ENCODE data around the gene DPYSL5.

Gene DPYSL5

DNA sequence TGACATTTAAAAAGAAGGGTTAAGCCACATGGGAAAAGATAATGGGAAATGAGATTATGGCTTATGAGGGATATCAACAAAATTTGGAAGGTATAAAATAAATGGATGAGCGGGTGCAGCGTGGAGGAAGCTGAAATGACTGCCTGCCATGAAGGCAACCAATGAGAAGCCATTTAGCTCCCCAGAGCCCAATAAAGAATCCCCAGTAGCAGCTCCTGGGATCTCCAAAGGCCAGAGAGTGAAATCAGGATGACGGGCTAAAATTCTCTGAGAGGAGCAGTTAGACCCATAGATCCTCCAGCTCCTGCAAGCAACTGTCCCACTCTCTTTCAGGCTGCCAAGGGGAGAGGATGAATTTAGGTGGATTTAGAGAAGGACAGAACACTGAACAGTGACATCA lies 109.6 kb downstream of the DPYSL5 start:
- H3K9me3 ChIP-seq (ENCODE audit: low read length), result no peaks in the 10 kb centered on the region
- no peaks in the 10 kb centered on the region for H3K36me3 ChIP-seq (ENCODE audit: insufficient read depth, low read length)
- no peaks in the 10 kb centered on the region for H3K27me3 ChIP-seq (ENCODE audit: control insufficient read depth in 1 of 2, insufficient read depth in 2 of 2, low read length in 2 of 2)
- no peak overlapping the region for H3K9ac ChIP-seq (ENCODE audit: low read length)
- no peak overlapping the region for H3K4me3 ChIP-seq (ENCODE audit: low read depth in 1 of 2, low read length in 2 of 2)
- peaks cover 6% of the 10 kb centered on the region for H3K4me1 ChIP-seq (ENCODE audit: insufficient read depth, low read length)
- H3K27ac ChIP-seq (ENCODE audit: low read depth, low read length), result no peak overlapping the region

GRCh38 chr2:26959331-26959730 lies 111.4 kb downstream of the DPYSL5 start:
- Histone ChIP-seq H3K4me1 (ENCODE audit: insufficient read depth, low read length) (peaks cover 6% of the 10 kb centered on the region), H3K27ac (ENCODE audit: low read depth, low read length) (no peak overlapping the region), H3K4me3 (ENCODE audit: low read depth in 1 of 2, low read length in 2 of 2) (no peak overlapping the region), H3K9ac (ENCODE audit: low read length) (no peak overlapping the region), H3K36me3 (ENCODE audit: insufficient read depth, low read length) (no peaks in the 10 kb centered on the region), H3K9me3 (ENCODE audit: low read length) (no peaks in the 10 kb centered on the region), H3K27me3 (ENCODE audit: control insufficient read depth in 1 of 2, insufficient read depth in 2 of 2, low read length in 2 of 2) (no peaks in the 10 kb centered on the region)

DNA sequence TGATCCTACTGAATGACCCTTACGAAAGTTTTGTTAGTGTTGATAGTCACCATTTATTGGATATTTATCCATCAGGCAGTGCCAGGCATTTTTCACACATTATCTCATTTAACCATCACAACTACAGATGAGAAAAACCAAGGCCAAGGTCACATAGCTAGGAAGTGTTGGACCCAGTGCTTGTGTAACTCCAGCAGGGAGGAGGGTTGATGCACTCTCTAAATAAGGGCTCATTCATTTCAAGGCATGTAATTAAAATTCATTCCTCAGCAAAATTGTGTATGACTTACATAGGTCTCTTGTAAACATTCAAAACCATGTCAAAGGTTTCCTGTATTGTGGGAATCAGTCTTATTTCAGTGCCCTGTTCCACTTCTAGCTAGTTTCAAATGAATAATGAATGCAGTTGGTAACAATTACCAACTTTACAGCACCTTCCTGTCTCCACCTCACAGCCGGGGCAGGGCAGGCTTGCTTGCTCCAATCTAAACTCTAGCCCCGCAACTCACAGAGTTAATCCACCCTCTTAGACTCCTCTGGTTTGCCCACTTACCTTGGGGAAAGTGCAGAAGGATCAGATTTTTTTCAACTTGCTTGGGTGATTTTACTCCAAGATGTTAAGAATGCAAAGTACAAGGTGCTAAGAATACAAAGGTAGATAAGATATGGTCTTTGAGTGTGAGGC lies 116.7 kb downstream of the DPYSL5 start:
- Histone ChIP-seq H3K9me3 (ENCODE audit: low read length) (no peaks in the 10 kb centered on the region), H3K27me3 (ENCODE audit: control insufficient read depth in 1 of 2, insufficient read depth in 2 of 2, low read length in 2 of 2) (no peaks in the 10 kb centered on the region), H3K4me1 (ENCODE audit: insufficient read depth, low read length) (peaks cover 6% of the 10 kb centered on the region), H3K4me3 (ENCODE audit: low read depth in 1 of 2, low read length in 2 of 2) (no peak overlapping the region), H3K36me3 (ENCODE audit: insufficient read depth, low read length) (no peaks in the 10 kb centered on the region), H3K9ac (ENCODE audit: low read length) (no peak overlapping the region), H3K27ac (ENCODE audit: low read depth, low read length) (no peak overlapping the region)

- Histone ChIP-seq H3K4me1 (ENCODE audit: insufficient read depth, low read length) (peaks cover 17% of the 10 kb centered on the region), H3K27me3 (ENCODE audit: control insufficient read depth in 1 of 2, insufficient read depth in 2 of 2, low read length in 2 of 2) (no peaks in the 10 kb centered on the region), H3K9ac (ENCODE audit: low read length) (no peak overlapping the region), H3K27ac (ENCODE audit: low read depth, low read length) (no peak overlapping the region), H3K4me3 (ENCODE audit: low read depth in 1 of 2, low read length in 2 of 2) (no peak overlapping the region), H3K9me3 (ENCODE audit: low read length) (no peaks in the 10 kb centered on the region), H3K36me3 (ENCODE audit: insufficient read depth, low read length) (no peaks in the 10 kb centered on the region)
Measured at GRCh38 chr2:26968001-26968400, 120.1 kb downstream of the DPYSL5 start.

DNA sequence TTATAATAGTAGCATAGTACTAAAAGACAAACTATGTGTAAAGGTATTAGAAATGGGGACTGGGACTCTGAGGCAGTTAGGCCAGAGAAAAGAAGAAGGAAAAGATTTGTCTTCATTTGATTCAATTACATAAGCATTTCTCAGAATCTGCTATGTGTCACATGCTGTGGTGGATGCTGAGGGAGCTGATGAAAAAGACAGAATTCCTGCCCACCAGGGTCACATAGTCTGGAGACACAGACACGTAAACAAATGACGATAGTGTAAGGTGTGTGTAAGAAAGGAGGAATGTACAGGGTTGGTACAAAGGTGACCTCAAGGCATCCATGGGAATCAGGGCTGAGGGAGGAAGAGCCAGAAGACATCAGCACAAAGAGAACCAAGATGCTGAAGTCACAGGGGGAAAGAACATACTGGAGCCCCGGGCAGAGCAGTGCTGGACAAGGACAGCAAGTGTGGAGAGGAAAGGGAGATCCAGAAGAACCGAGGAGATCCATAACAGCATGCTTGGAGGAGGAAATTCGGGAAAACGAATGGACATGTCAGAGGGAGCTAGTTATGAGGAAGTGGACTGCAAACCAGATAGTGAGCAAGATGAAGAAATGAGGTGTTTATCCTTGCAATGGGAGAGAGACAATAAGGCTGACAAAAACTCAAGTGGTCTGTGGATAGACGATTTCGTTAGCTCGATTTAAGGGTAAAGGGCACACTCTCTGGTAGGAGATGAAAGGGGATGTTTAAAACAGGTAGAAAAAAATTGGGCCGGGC lies 121.3 kb downstream of the DPYSL5 start:
- Histone ChIP-seq H3K27me3 (ENCODE audit: control insufficient read depth in 1 of 2, insufficient read depth in 2 of 2, low read length in 2 of 2) (no peaks in the 10 kb centered on the region), H3K9ac (ENCODE audit: low read length) (no peak overlapping the region), H3K9me3 (ENCODE audit: low read length) (no peaks in the 10 kb centered on the region), H3K4me1 (ENCODE audit: insufficient read depth, low read length) (peaks cover 17% of the 10 kb centered on the region), H3K36me3 (ENCODE audit: insufficient read depth, low read length) (no peaks in the 10 kb centered on the region), H3K27ac (ENCODE audit: low read depth, low read length) (no peak overlapping the region), H3K4me3 (ENCODE audit: low read depth in 1 of 2, low read length in 2 of 2) (no peak overlapping the region)

DNA sequence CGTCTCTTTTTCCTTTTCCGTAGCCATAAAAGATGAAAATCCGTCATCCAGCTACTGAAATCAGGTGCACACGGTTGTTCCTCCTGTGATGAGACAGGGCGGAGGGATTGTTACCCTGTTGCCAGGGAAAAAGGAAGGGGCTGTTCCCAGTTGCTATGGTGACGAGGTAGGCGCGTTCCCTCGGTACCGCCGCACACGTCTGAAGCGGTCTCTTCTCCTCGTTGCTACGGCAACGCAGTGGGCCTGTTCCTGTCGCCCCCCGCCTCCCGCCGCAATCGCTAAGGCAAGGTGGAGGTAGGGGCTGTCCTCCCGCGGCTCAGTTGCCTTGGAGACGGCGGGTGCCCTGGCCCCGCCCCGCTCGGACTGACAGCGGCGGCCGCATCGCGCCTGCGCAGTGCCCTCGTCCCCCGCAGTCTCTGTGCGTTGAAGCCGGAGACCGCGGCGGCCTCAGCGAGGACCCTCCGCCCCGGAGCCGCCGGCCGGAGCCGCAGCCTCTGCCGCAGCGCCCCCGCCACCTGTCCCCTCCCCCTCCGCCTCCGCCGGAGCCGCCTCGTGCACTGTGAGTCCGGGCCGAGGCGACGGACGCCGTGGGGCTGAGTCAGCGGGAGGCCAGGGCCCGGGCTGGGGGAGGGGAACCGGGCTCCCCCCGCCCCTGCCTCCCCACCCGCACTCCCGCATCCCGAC lies 122.5 kb downstream of the DPYSL5 start, which contains the start of gene MAPRE3:
Gene MAPRE3, plus strand, starts transcription at position 394 of the 684 bp plus-strand sequence. CDS start 51,582 bp downstream, outside the sequence.
- Histone ChIP-seq H3K9ac (ENCODE audit: low read length) (peak within 1 kb of the TSS; percentile 73), H3K36me3 (ENCODE audit: insufficient read depth, low read length) (no peaks in the 10 kb centered on the region), H3K27me3 (ENCODE audit: control insufficient read depth in 1 of 2, insufficient read depth in 2 of 2, low read length in 2 of 2) (no peaks in the 10 kb centered on the region), H3K4me1 (ENCODE audit: insufficient read depth, low read length) (peaks cover 17% of the 10 kb centered on the region), H3K4me3 (ENCODE audit: low read depth in 1 of 2, low read length in 2 of 2) (peak within 1 kb of the TSS; percentile 81 to 86), H3K9me3 (ENCODE audit: low read length) (no peaks in the 10 kb centered on the region), H3K27ac (ENCODE audit: low read depth, low read length) (peak within 1 kb of the TSS; percentile 78)

- Histone ChIP-seq H3K4me3 (ENCODE audit: low read depth in 1 of 2, low read length in 2 of 2) (peak overlapping the region; percentile 81 to 86), H3K27me3 (ENCODE audit: control insufficient read depth in 1 of 2, insufficient read depth in 2 of 2, low read length in 2 of 2) (no peaks in the 10 kb centered on the region), H3K9me3 (ENCODE audit: low read length) (no peaks in the 10 kb centered on the region), H3K9ac (ENCODE audit: low read length) (peak overlapping the region; percentile 73), H3K36me3 (ENCODE audit: insufficient read depth, low read length) (no peaks in the 10 kb centered on the region), H3K27ac (ENCODE audit: low read depth, low read length) (peak overlapping the region; percentile 78), H3K4me1 (ENCODE audit: insufficient read depth, low read length) (peaks cover 17% of the 10 kb centered on the region)
Measured at GRCh38 chr2:26970928-26971627, 123.1 kb downstream of the DPYSL5 start.

- Histone ChIP-seq H3K4me3 (ENCODE audit: low read depth in 1 of 2, low read length in 2 of 2) (peak overlapping the region in 1 of 2 donors; percentile 86), H3K9ac (ENCODE audit: low read length) (no peak overlapping the region)
Measured at GRCh38 chr2:26971911-26972786, 124.2 kb downstream of the DPYSL5 start.

DNA sequence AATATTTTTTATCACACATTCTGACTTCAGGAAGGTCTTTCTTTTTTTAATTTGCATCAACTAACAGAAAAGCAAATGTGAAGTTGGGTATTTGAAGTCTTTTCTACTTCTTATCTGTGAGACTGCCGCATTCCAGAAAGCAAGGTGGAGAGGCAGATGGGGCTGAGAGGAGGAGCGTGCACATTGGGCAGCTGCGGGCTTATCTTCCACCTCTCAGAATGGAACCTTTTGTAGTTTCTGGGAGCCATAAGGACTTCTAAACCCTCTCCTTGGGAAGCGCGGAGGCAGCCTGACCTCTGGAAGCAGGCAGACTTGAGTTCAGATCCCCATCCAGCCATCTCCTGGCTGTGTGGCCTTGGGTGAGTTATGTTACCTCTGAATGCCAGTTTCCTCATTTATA lies 126.4 kb downstream of the DPYSL5 start:
- Histone ChIP-seq H3K9ac (ENCODE audit: low read length) (no peak overlapping the region), H3K4me1 (ENCODE audit: insufficient read depth, low read length) (peaks cover 18% of the 10 kb centered on the region), H3K27ac (ENCODE audit: low read depth, low read length) (no peak overlapping the region)

More at GRCh38 chr2:26971911-26972786, 124.2 kb downstream of the DPYSL5 start:
- H3K27me3 ChIP-seq (ENCODE audit: control insufficient read depth in 1 of 2, insufficient read depth in 2 of 2, low read length in 2 of 2), result no peaks in the 10 kb centered on the region
- H3K36me3 ChIP-seq (ENCODE audit: insufficient read depth, low read length), result no peaks in the 10 kb centered on the region
- H3K4me1 ChIP-seq (ENCODE audit: insufficient read depth, low read length), result peaks cover 17% of the 10 kb centered on the region
- peak overlapping the region; percentile 27 for H3K27ac ChIP-seq (ENCODE audit: low read depth, low read length)
- no peaks in the 10 kb centered on the region for H3K9me3 ChIP-seq (ENCODE audit: low read length)

GRCh38 chr2:26975102-26975501 lies 127.2 kb downstream of the DPYSL5 start:
- H3K4me3 ChIP-seq (ENCODE audit: low read depth in 1 of 2, low read length in 2 of 2), result no peak overlapping the region

More for the DNA sequence above, 126.4 kb downstream of the DPYSL5 start:
- Histone ChIP-seq H3K27me3 (ENCODE audit: control insufficient read depth in 1 of 2, insufficient read depth in 2 of 2, low read length in 2 of 2) (no peaks in the 10 kb centered on the region), H3K4me3 (ENCODE audit: low read depth in 1 of 2, low read length in 2 of 2) (no peak overlapping the region), H3K36me3 (ENCODE audit: insufficient read depth, low read length) (no peaks in the 10 kb centered on the region), H3K9me3 (ENCODE audit: low read length) (no peaks in the 10 kb centered on the region)

More at GRCh38 chr2:26975102-26975501, 127.2 kb downstream of the DPYSL5 start:
- no peaks in the 10 kb centered on the region for H3K27me3 ChIP-seq (ENCODE audit: control insufficient read depth in 1 of 2, insufficient read depth in 2 of 2, low read length in 2 of 2)
- H3K27ac ChIP-seq (ENCODE audit: low read depth, low read length), result no peak overlapping the region
- no peaks in the 10 kb centered on the region for H3K9me3 ChIP-seq (ENCODE audit: low read length)
- H3K4me1 ChIP-seq (ENCODE audit: insufficient read depth, low read length), result peaks cover 17% of the 10 kb centered on the region
- no peak overlapping the region for H3K9ac ChIP-seq (ENCODE audit: low read length)
- H3K36me3 ChIP-seq (ENCODE audit: insufficient read depth, low read length), result no peaks in the 10 kb centered on the region
